Uterus (tissue), 2 donors: ENCODE results near the gene KIF3B.

Experiments used
- POLR2A ChIP-seq, 2 donors: fragments of 450-650 bp; IDR thresholded peaks; one replicate each; pipeline ENCODE4 v1.6.1; 2016; ENCODE audit warnings: antibody characterized with exemption in 2 of 2, mild to moderate bottlenecking in 1 of 2, moderate library complexity in 1 of 2
- TF ChIP-seq, protein P1 (sequence below), 4 experiments: fragments of 200-600 bp in 2 of 4; fragments of 450-650 bp in 2 of 4; sonication (generic) in 2 of 4; IDR thresholded peaks; one replicate each; pipeline ENCODE4 v1.5.1; 2016 to 2019; ENCODE audit warnings: antibody characterized with exemption in 4 of 4, mild to moderate bottlenecking in 2 of 4, moderate library complexity in 1 of 4

- TF ChIP-seq, protein P1, sequence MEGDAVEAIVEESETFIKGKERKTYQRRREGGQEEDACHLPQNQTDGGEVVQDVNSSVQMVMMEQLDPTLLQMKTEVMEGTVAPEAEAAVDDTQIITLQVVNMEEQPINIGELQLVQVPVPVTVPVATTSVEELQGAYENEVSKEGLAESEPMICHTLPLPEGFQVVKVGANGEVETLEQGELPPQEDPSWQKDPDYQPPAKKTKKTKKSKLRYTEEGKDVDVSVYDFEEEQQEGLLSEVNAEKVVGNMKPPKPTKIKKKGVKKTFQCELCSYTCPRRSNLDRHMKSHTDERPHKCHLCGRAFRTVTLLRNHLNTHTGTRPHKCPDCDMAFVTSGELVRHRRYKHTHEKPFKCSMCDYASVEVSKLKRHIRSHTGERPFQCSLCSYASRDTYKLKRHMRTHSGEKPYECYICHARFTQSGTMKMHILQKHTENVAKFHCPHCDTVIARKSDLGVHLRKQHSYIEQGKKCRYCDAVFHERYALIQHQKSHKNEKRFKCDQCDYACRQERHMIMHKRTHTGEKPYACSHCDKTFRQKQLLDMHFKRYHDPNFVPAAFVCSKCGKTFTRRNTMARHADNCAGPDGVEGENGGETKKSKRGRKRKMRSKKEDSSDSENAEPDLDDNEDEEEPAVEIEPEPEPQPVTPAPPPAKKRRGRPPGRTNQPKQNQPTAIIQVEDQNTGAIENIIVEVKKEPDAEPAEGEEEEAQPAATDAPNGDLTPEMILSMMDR (IDR thresholded peaks at IDR 0.05), result no peak
- no peak for TF ChIP-seq POLR2A (IDR thresholded peaks at IDR 0.05)
These were observed 16.6 kb downstream of the KIF3B start for GRCh38 chr20:32294071-32294470.
